Right lobe of liver (tissue), 4 donors: ENCODE data around the gene HAUS2.

Experiments
- POLR2A ChIP-seq: fragments of 450-650 bp; IDR thresholded peaks from one replicate; pipeline ENCODE4 v1.6.1; 2017; ENCODE audit warnings: antibody characterized with exemption, mild to moderate bottlenecking
- TF ChIP-seq, protein P1 (sequence below), 4 donors: fragments of 200-600 bp in 3 of 4; fragments of 450-650 bp in 1 of 4; IDR thresholded peaks; one replicate each; pipeline versions ENCODE4 v1.5.1 to v1.8.0; 2016 to 2022; ENCODE audit warnings: antibody characterized with exemption in 4 of 4, mild to moderate bottlenecking in 2 of 4
- donor health status: DM: no; HTN: no; CAD: no.
- donor health status: DM: no; HTN: no; CAD: no.
- donor health status: DM: no; HTN: yes; CAD: no.

DNA sequence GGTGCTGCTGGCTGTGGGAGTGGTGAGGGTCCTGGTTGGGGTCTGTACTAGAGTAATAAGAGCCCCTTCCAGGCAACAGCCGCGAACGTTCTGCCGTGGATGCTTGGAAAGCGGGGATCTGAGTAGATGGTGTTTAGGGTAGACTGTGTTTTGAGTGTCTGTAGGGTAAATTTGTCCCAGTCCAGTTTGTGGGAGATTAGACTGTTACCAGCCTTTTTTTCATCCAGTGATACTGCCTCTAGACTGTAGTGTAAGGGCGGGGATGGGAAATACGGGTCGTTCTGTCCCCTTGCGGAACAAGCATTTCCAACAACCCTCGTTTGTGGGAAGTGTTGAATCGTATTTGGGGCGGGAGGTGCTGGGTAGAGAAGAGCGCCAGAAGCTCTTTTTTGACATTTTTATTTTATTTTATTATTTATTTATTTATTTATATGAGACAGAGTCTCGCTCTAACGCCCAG lies 424 bp downstream of the HAUS2 start:
- TF ChIP-seq, protein P1, sequence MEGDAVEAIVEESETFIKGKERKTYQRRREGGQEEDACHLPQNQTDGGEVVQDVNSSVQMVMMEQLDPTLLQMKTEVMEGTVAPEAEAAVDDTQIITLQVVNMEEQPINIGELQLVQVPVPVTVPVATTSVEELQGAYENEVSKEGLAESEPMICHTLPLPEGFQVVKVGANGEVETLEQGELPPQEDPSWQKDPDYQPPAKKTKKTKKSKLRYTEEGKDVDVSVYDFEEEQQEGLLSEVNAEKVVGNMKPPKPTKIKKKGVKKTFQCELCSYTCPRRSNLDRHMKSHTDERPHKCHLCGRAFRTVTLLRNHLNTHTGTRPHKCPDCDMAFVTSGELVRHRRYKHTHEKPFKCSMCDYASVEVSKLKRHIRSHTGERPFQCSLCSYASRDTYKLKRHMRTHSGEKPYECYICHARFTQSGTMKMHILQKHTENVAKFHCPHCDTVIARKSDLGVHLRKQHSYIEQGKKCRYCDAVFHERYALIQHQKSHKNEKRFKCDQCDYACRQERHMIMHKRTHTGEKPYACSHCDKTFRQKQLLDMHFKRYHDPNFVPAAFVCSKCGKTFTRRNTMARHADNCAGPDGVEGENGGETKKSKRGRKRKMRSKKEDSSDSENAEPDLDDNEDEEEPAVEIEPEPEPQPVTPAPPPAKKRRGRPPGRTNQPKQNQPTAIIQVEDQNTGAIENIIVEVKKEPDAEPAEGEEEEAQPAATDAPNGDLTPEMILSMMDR (IDR thresholded peaks at IDR 0.05): no peak
- no peak for TF ChIP-seq POLR2A
